ENCODE data around the gene LHFPL3.

DNA sequence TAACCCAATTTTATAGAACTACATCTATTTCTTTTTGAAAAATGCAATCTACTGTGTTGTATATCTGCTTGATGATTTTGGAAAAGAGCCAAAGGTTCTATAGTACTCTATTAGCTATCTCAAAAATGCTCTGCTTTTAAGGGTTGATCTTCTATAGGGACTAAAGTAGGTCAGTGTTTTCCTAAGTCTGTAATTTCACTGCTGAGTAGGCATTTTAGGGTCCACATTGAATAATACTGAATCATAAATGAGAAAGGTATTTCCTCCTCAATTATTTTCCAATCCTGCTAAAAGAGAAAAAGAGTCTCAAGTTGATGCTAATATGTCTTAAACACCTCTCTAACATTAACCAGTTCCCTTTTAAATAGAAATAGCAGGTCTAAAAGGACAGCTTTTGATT lies 244.2 kb downstream of the LHFPL3 start:
- TF ChIP-seq, protein P1, sequence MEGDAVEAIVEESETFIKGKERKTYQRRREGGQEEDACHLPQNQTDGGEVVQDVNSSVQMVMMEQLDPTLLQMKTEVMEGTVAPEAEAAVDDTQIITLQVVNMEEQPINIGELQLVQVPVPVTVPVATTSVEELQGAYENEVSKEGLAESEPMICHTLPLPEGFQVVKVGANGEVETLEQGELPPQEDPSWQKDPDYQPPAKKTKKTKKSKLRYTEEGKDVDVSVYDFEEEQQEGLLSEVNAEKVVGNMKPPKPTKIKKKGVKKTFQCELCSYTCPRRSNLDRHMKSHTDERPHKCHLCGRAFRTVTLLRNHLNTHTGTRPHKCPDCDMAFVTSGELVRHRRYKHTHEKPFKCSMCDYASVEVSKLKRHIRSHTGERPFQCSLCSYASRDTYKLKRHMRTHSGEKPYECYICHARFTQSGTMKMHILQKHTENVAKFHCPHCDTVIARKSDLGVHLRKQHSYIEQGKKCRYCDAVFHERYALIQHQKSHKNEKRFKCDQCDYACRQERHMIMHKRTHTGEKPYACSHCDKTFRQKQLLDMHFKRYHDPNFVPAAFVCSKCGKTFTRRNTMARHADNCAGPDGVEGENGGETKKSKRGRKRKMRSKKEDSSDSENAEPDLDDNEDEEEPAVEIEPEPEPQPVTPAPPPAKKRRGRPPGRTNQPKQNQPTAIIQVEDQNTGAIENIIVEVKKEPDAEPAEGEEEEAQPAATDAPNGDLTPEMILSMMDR (IDR thresholded peaks at IDR 0.05): no peak
- TF ChIP-seq EZH2 (IDR thresholded peaks at IDR 0.05): no peak
